ENCODE results near the gene SOAT1.
"Not testable (repeated sequence)": the region's sequence is repeated elsewhere in the genome, so short reads cannot be mapped to it uniquely, and the experiment has no call there.

SOAT1 gene

DNA sequence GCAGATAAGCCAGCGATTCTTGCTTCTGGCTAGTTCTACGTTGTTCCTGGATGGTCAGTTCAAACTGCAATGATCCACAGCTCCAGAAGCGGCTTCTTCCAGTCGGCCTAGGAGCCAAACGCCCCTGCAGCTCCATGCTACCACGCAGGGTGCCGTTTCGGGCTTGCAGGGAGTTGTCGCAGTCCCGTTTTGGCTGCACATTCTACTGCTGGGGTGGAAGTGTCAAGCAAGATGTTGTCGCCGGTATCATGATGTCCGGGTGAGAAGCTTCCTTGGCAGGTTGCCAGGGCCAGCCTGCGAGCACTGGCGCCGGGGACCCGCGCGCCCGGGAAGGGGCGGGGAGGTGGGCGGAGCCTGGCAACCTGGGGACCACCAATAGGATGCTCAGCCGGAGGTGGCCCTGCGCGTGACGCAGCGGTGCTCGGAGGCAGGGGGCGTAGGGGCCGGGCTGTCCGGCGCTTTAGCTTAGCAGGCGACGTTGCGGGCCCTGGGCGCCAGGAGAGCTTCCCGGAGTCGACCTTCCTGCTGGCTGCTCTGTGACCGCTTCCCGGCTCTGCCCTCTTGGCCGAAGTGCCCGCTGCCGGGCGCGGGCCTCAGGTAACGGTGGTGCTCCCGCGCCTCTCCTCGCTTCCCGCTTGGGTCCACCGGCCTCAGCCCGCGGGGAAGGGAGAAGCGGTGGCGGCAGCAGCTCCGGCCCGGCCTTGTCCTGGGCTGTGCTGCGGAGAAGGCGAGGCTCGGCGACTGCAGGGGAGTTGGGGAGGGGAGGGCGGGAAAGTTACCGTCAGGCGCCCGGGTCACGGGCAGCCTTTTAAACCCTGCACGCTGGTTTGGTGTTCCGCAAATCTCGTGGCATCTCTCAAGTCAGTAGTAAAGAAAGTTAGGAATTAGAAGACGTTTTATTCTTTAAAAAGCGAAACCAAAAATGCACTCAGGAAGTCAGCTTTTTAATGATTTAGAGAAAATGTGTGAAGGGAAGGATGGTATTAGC is at the start of gene SOAT1:
TSS of gene SOAT1 (plus strand) at position 458 of the 988 bp plus-strand sequence. CDS start 8,888 bp downstream, outside the sequence.
- DNase-seq (ENCODE audit: low spot score in 2 of 2): peak; percentile 88
- ATAC-seq (ENCODE audit: low read depth): peak; percentile 92
- Mint-ChIP-seq H3K27me3 (no peaks in the 10 kb centered on the region), H3K9me3 (no peaks in the 10 kb centered on the region), H3K4me1 (peaks cover 17% of the 10 kb centered on the region), H3K27ac (peak within 1 kb of the TSS; percentile 81), H3K36me3 (no peaks in the 10 kb centered on the region), H3K4me3 (peak within 1 kb of the TSS; percentile 94)

DNA sequence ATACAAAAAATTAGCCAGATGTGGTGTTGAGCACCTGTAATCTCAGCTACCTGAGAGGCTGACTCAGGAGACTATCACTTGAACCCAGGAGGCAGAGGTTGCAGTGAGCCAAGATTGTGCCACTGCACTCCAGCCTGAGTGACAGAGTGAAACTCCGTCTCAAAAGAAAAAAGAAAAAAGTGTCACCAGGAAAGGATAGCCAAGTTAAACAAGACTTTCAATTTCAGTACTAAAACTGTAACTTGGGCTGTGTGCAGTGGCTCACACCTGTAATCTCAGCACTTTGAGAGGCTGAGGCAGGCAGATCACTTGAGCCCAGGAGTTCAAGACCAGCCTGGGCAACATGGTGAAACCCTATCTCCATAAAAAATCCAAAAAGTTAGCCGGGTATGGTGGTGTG is 48.2 kb upstream of the SOAT1 start:
- DNase-seq (ENCODE audit: low spot score in 2 of 2); H3K27ac Mint-ChIP-seq; ATAC-seq (ENCODE audit: low read depth): not testable (repeated sequence)

DNA sequence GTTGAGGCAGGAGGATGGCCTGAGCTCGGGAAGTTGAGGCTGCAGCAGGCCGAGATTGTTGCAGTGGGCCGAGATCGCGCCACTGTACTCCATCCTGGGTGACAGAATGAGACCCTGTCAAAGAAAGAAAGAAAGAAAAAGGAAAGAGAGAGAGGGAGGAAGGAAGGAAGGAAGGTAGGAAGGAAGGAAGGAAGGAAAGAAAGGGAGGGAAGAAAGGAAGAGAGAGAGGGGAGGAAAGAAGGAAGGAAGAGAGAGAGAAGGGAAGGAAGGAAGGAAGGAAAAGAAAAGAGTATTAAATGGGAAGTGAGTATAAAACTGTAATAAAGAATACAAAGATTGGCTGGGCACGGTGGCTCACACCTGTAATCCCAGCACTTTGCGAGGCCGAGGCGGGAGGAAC is 45.7 kb upstream of the SOAT1 start:
- H3K27me3 Mint-ChIP-seq: peaks cover 2% of the 10 kb centered on the region
- H3K27ac Mint-ChIP-seq: no peak overlapping the region
- no peaks in the 10 kb centered on the region for H3K9me3 Mint-ChIP-seq
- DNase-seq (ENCODE audit: low spot score in 2 of 2) (no peak), ATAC-seq (ENCODE audit: low read depth) (no peak)
- H3K4me3 Mint-ChIP-seq: no peak overlapping the region
- H3K4me1 Mint-ChIP-seq: no peaks in the 10 kb centered on the region
- no peaks in the 10 kb centered on the region for H3K36me3 Mint-ChIP-seq

More for the DNA sequence above, 48.2 kb upstream of the SOAT1 start:
- not testable (repeated sequence) for H3K4me3 Mint-ChIP-seq, H3K9me3 Mint-ChIP-seq, H3K4me1 Mint-ChIP-seq, H3K36me3 Mint-ChIP-seq, H3K27me3 Mint-ChIP-seq

DNA sequence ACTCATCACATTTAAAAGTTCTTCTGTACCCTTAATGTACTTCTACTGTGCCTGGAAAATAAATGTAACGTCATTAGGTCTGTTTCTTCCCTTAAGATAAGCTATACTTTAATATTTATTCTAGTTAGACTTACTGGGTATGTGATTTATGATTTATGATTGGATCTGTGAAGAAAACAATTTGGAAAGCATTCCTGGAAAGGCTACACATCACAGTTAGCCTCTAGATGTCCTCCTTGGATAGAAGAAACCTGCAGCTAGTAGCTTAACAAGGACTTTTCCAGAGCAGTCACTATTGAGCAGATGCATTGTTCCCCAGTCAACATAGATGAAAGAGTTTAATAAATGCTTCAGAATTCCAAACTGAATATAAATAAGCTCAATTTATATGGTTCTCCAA is 41.9 kb upstream of the SOAT1 start:
- no peaks in the 10 kb centered on the region for H3K36me3 Mint-ChIP-seq
- H3K4me3 Mint-ChIP-seq: no peak overlapping the region
- no peaks in the 10 kb centered on the region for H3K9me3 Mint-ChIP-seq
- DNase-seq (ENCODE audit: low spot score in 2 of 2) (no peak), ATAC-seq (ENCODE audit: low read depth) (no peak)
- H3K27me3 Mint-ChIP-seq: no peaks in the 10 kb centered on the region
- no peaks in the 10 kb centered on the region for H3K4me1 Mint-ChIP-seq
- H3K27ac Mint-ChIP-seq: no peak overlapping the region

DNA sequence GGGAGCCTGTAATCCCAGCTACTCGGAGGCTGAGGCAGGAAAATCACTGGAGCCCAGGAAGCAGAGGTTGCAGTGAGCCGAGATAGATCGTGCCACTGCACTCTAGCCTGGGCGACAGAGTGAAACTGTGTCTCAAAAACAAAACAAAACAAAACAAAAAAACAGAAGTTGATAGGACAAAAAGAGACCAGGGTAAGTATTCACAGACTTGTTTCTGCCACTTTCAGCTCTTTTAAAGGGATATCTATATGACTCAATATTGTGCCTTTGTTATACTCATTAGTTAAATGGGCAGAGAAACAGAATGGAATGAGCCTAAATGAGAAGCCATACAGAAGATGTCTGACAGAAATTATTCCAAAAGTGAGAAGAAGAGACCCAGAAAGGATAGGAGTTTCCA is 41.0 kb upstream of the SOAT1 start:
- Mint-ChIP-seq H3K27ac (no peak overlapping the region), H3K4me1 (no peaks in the 10 kb centered on the region), H3K9me3 (no peaks in the 10 kb centered on the region), H3K4me3 (no peak overlapping the region), H3K27me3 (no peaks in the 10 kb centered on the region), H3K36me3 (no peaks in the 10 kb centered on the region)
- ATAC-seq (ENCODE audit: low read depth): no peak
- no peak for DNase-seq (ENCODE audit: low spot score in 2 of 2)

DNA sequence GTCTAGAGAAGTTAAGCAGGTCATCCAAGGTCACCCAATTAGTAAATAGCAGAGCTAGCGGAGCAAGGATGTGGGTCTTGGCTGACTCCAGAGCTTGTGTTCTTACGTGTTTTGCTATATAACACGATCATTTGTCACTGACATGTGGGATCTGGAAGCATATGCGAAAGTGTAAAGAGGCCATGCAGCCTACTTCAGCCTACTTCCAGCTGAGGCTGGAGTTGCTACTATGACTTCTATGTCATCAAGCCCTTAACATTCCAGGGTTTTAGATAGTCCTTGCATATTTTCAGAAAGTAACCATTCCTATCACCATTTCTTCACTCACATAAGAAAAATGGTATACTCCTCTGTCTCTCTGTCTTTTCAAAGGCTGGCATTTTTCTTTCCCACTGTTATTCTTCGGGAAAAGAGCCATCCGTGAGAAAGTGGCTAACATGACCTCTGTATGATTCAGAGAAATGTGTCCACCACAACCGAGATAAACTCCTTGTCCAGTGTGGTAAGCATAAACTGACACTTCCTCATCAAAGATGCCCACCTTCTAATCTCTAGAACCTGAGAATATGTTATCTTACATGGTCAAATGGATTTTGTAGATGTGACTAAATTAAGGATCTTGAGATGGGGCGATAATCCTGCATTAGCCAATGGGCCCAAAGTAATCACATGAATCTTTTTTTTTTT is 40.2 kb upstream of the SOAT1 start:
- H3K9me3 Mint-ChIP-seq: no peaks in the 10 kb centered on the region
- ATAC-seq (ENCODE audit: low read depth): no peak
- no peak overlapping the region for H3K4me3 Mint-ChIP-seq
- DNase-seq (ENCODE audit: low spot score in 2 of 2): no peak
- H3K27ac Mint-ChIP-seq: no peak overlapping the region
- H3K36me3 Mint-ChIP-seq: no peaks in the 10 kb centered on the region
- no peaks in the 10 kb centered on the region for H3K27me3 Mint-ChIP-seq
- no peaks in the 10 kb centered on the region for H3K4me1 Mint-ChIP-seq

DNA sequence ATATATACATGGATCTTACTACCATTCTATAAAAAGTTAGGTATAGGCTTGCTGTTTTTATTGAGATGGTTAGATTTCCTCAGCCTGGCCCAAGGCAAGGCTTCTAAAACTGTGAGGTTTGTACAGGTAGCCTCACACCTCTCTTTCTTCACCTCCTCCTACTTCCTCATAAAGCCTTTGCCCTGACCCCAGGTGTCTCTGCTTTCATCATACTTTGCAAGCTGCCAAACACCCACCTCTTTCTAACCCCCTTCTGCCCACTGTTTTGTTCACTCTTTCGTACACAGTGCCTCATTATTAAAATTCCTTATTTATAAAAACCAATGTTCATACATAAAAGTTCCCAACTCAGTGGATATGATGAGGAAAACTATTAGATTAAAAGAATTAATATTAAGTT is 31.4 kb upstream of the SOAT1 start:
- DNase-seq (ENCODE audit: low spot score in 2 of 2): no peak
- Mint-ChIP-seq H3K4me3 (no peak overlapping the region), H3K27ac (no peak overlapping the region), H3K4me1 (no peaks in the 10 kb centered on the region), H3K36me3 (no peaks in the 10 kb centered on the region), H3K27me3 (no peaks in the 10 kb centered on the region), H3K9me3 (no peaks in the 10 kb centered on the region)
- peak; percentile 59 for ATAC-seq (ENCODE audit: low read depth)

DNA sequence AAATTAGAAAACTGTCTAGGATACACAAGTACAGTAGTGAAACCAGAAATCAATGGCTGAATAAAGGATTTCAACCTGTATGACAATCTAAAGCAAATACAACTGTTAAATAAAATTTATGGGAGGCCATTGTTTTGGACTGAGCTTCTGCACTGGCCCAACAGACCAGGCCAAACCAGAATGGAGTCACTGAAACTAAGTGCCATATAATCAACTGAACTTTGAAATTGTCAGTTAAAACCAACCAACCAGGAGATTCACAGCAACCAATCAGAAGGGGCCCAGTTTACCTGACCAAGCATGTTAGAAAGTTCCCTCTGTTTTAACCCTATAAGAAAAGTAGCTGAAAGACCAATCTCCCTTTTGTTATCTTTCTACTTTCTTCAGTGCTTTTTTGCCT is 30.5 kb upstream of the SOAT1 start:
- Mint-ChIP-seq H3K27ac (no peak overlapping the region), H3K27me3 (peaks cover 2% of the 10 kb centered on the region), H3K36me3 (no peaks in the 10 kb centered on the region), H3K4me1 (no peaks in the 10 kb centered on the region), H3K9me3 (no peaks in the 10 kb centered on the region), H3K4me3 (no peak overlapping the region)
- ATAC-seq (ENCODE audit: low read depth): no peak
- DNase-seq (ENCODE audit: low spot score in 2 of 2): no peak

DNA sequence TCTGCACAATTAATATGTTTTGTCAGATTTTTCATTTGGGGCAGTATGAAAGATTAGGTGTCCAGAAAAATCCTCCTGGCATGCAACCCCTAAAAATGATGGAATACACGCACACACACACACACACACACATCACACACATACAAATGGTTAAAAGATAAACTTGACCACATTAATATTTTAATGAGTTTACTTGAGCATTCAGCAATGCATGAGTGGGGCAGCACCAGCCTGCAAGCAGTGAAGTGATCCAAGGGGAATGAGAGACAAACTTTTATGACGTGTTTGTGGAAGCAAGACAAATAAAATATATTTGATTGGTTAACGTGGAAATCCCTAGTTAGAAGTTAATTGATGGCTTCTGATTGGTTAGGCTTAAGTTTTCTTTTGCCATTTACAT is 29.1 kb upstream of the SOAT1 start:
- H3K27me3 Mint-ChIP-seq: peaks cover 2% of the 10 kb centered on the region
- H3K27ac Mint-ChIP-seq: no peak overlapping the region
- no peak overlapping the region for H3K4me3 Mint-ChIP-seq
- DNase-seq (ENCODE audit: low spot score in 2 of 2) (no peak), ATAC-seq (ENCODE audit: low read depth) (no peak)
- H3K4me1 Mint-ChIP-seq: no peaks in the 10 kb centered on the region
- no peaks in the 10 kb centered on the region for H3K9me3 Mint-ChIP-seq
- no peaks in the 10 kb centered on the region for H3K36me3 Mint-ChIP-seq

DNA sequence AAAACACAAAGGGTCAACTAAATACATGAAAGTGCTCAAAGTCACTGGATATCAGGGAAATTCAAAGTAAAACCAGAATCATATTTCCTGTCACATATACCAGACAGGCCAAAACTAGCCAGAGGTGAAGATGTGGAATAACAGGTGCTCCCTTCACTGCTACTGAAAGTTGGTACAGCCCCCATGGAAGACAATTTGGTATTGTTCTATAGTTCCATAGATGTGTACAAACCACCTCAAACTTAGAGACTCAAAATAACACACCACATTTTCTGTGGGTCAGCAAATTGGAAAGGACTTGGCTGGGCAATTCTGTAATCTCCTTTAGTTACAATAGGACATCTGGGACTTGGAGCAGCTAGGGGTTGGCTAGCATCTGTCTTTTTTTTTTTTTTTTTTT is 24.5 kb upstream of the SOAT1 start:
- Mint-ChIP-seq H3K4me3 (no peak overlapping the region), H3K4me1 (no peaks in the 10 kb centered on the region), H3K27ac (no peak overlapping the region), H3K9me3 (no peaks in the 10 kb centered on the region), H3K27me3 (peaks cover 2% of the 10 kb centered on the region), H3K36me3 (no peaks in the 10 kb centered on the region)
- DNase-seq (ENCODE audit: low spot score in 2 of 2) (no peak), ATAC-seq (ENCODE audit: low read depth) (no peak)

DNA sequence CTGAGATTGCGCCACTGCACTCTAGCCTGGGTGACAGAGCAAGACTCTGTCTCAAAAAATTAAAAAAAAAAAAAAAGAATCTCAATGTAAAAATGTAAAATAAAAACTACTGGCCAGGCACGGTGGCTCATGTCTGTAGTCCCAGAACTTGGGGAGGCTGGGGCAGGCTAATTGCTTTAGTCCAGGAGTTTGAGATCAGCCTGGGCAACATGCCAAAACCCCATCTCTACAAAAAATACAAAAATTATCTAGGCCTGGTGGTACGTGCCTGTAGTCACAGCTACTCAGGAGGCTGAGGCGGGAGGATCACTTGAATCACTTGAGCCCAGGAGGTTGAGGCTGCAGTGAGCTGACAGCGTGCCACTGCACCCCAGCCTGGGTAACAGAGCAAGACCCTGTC is 19.2 kb upstream of the SOAT1 start:
- H3K9me3 Mint-ChIP-seq; DNase-seq (ENCODE audit: low spot score in 2 of 2); H3K27ac Mint-ChIP-seq; H3K36me3 Mint-ChIP-seq; H3K27me3 Mint-ChIP-seq; H3K4me3 Mint-ChIP-seq; H3K4me1 Mint-ChIP-seq; ATAC-seq (ENCODE audit: low read depth): not testable (repeated sequence)

DNA sequence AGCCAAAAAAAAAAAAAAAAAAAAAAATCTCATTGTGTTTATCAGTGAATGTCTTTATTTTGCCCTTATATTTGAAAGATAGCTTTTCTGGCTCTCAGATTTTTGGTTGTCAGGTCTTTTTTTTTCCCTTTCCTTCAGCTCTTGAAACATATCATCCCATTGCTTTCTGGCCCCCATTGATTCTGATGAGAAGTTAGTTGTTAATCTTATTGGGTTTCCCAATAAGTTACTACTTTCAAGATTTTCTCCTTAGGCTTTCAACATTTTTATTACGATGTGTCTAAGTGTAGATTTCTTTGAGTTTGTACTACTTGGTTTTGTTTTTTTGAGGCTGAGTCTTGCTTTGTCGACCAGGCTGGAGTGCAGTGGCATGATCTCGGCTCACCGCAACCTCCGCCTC is 14.7 kb upstream of the SOAT1 start:
- Mint-ChIP-seq H3K4me3 (no peak overlapping the region), H3K9me3 (peaks cover 6% of the 10 kb centered on the region), H3K36me3 (peaks cover 4% of the 10 kb centered on the region), H3K27me3 (no peaks in the 10 kb centered on the region), H3K4me1 (no peaks in the 10 kb centered on the region), H3K27ac (no peak overlapping the region)
- no peak for ATAC-seq (ENCODE audit: low read depth)
- DNase-seq (ENCODE audit: low spot score in 2 of 2): no peak

DNA sequence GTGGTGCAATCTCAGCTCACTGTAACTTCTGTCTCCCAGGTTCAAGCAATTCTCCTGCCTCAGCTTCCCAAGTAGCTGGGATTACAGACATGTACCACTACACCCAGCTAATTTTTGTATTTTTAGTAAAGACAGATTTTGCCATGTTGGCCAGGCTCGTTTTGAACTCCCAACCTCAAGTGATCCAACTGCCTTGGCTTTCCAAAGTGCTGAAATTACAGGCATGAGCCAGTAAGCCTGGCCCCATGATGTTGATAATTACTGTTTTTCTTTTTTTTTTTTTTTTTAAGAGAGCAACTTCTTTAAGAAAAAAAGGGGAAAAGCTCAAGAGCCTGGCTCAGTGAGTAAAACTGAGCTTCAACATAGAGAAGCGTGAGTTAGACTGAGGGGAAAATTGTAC is 9.6 kb upstream of the SOAT1 start:
- DNase-seq (ENCODE audit: low spot score in 2 of 2): no peak

DNA sequence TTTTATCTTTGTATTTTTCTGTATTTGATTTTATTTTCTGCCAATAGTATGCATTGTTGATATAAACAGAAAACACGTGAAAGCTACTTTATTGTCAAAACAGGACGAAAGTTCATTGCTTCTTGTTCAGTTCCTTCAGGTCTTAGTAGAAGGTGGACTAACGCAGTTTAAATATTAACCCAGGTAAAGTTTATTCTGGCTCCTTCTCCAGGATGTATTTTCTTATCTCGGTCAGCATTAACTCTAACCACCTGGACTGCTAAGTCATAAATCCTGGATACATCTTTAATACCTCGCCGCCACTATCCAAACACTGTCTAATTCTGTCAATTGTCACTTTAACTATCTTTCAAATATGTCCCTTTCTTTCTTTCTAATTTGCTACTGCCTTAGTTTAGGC is 5.7 kb upstream of the SOAT1 start:
- DNase-seq (ENCODE audit: low spot score in 2 of 2) (no peak), ATAC-seq (ENCODE audit: low read depth) (no peak)
- H3K36me3 Mint-ChIP-seq: no peaks in the 10 kb centered on the region
- no peak overlapping the region for H3K27ac Mint-ChIP-seq
- H3K9me3 Mint-ChIP-seq: no peaks in the 10 kb centered on the region
- H3K4me1 Mint-ChIP-seq: no peaks in the 10 kb centered on the region
- H3K4me3 Mint-ChIP-seq: no peak overlapping the region
- H3K27me3 Mint-ChIP-seq: no peaks in the 10 kb centered on the region

More for the DNA sequence above, 9.6 kb upstream of the SOAT1 start:
- peaks cover 4% of the 10 kb centered on the region for H3K9me3 Mint-ChIP-seq
- no peaks in the 10 kb centered on the region for H3K27me3 Mint-ChIP-seq
- ATAC-seq (ENCODE audit: low read depth): no peak
- H3K36me3 Mint-ChIP-seq: peaks cover 4% of the 10 kb centered on the region
- H3K27ac Mint-ChIP-seq: no peak overlapping the region
- no peaks in the 10 kb centered on the region for H3K4me1 Mint-ChIP-seq
- no peak overlapping the region for H3K4me3 Mint-ChIP-seq
